IPS-NIHi11 (cell line): ENCODE data around the gene DMAC1.

Experiments
- DNase-seq: peaks from one replicate; pipeline ENCODE4 v3.0.0; 2012; ENCODE audit warnings: mixed read lengths, low spot score

The DMAC1 gene

GRCh38 chr9:7799234-7799943 lies at the start of gene DMAC1:
TSS of gene DMAC1 (minus strand) at chr9:7799778. CDS start at chr9:7799734, 44 bp downstream.
- DNase-seq = peak; percentile 84

- no peak for DNase-seq
Measured at GRCh38 chr9:7849362-7849761, 49.8 kb upstream of the DMAC1 start.

DNA sequence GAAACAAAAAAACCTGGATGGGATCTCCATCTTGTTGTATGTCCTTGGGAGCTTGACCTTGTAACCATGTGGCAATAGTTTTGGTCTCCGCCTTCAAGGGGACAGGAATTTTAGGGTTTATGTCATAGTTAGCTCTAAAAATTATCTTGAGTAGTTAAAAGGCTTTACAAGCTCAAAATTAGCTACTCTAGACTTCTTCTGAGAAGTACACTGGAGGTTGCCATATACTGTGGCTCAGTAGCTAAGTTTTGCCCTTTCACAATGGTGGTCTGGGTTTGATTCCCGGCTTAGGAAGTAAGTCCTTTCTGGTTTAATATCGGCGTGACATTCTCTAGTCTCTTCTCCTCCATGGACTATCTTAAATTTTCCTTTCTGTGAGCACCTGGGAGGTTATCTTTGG lies 48.9 kb upstream of the DMAC1 start:
- no peak for DNase-seq

- peak; percentile 45 for DNase-seq
Measured at GRCh38 chr9:7844242-7844641, 44.7 kb upstream of the DMAC1 start.

- no peak for DNase-seq
Measured at GRCh38 chr9:7841831-7842230, 42.3 kb upstream of the DMAC1 start.

DNA sequence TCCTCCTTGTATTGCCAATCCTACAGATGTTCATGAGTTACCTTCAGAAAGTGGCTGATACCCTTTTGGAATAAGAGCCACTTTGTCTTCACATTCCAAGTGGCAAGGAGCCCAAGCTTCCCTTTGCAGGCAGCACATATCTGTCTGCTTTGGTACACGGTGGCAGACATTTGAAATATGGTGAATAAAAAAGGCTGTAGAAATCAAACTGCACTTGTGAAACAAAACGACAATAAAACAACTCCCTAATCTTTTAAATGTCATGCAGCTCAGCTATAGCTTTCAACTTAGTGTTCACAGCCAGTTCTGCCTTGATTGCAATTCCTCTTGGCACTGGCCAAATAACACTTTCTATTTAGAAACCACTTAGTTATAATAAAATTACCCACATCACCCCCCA lies 35.0 kb upstream of the DMAC1 start:
- no peak for DNase-seq

GRCh38 chr9:7828334-7828733 lies 28.8 kb upstream of the DMAC1 start:
- no peak for DNase-seq

DNA sequence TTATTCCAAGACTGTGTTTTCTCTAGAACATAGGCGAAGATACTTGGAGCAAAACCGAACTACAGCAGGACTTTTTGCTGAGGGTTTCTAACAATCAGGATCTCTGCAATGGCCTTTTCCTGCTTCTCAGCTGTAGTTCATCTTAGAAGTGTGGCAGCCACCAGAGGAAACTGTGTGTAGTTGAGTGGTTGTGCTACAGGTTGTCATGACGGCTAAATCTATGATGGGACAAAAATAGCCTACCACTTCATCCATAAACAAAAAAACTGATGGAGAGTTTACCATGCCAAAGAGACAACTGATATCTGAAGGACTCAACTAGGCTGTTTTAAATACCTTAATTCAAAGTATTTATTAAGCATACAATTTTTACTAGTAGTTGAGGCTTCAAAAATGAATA lies 28.2 kb upstream of the DMAC1 start:
- no peak for DNase-seq

DNA sequence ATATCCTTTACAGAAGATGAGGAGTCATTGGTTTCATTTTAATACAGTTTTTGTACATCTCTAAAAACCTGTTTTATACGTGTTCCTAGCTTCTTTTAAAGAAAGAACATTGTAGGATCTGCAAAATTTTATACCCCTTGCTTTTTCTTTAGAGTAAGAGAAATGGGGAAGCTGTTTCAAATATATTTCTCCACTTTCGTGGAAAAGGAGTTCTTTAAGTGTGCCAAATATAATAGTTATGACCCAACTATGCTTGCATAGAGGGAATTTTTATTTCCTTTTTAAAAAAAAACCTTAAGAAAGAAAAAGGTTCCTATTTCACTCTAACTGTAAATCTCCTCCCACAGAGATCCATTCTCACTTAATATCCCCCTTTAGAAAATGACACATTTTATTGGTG lies 27.5 kb upstream of the DMAC1 start:
- DNase-seq = no peak

DNA sequence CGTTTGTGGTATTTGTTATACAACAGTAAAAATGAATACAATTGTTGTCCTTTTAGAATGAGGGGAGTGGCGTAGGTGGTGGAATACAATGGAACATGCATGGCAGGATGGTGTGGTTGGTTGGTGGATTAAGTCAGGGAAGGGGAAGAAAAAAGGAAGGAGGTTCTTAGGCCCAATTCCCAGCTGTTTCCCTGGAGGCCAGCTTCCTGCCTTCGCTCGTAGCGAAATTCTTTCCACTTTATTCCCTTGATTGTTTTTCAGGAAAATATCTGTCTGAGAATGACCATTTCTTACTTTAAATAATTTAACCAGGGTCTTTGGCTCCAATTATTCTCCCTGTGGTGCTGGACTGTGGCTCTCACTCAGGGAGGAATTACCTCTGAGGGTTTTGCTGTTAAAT lies 24.1 kb upstream of the DMAC1 start:
- no peak for DNase-seq

- DNase-seq = no peak
Measured at GRCh38 chr9:7819984-7820383, 20.4 kb upstream of the DMAC1 start.

GRCh38 chr9:7816021-7816420 lies 16.4 kb upstream of the DMAC1 start:
- no peak for DNase-seq

GRCh38 chr9:7813030-7813429 lies 13.5 kb upstream of the DMAC1 start:
- DNase-seq = no peak

GRCh38 chr9:7811677-7812076 lies 12.1 kb upstream of the DMAC1 start:
- DNase-seq = no peak

DNA sequence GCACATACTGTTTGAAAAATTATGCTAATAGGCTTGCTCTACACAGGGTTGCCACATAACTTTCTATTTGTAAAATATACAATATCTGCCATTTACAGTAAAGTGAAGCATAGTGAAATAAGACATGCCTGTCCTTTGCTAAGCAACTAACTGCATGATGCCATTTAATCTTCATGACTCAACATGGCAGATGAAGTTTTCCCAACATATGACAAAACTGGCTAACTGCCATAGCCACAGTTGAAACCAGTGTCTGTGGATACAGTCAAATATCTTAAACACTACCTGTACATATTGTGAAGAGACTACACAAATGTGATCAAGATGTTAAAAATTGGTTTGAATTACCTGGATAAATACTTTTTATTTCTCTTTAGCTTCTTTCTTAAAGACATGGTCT lies 3.1 kb upstream of the DMAC1 start:
- DNase-seq = no peak

GRCh38 chr9:7799944-7800285 lies 337 bp upstream of the DMAC1 start:
- no peak for DNase-seq

GRCh38 chr9:7794196-7794595 lies 5.4 kb downstream of the DMAC1 start:
- DNase-seq = no peak

- no peak for DNase-seq
Measured at GRCh38 chr9:7791394-7791793, 8.2 kb downstream of the DMAC1 start.

- no peak for DNase-seq
Measured at GRCh38 chr9:7790819-7791182, 8.8 kb downstream of the DMAC1 start.

DNA sequence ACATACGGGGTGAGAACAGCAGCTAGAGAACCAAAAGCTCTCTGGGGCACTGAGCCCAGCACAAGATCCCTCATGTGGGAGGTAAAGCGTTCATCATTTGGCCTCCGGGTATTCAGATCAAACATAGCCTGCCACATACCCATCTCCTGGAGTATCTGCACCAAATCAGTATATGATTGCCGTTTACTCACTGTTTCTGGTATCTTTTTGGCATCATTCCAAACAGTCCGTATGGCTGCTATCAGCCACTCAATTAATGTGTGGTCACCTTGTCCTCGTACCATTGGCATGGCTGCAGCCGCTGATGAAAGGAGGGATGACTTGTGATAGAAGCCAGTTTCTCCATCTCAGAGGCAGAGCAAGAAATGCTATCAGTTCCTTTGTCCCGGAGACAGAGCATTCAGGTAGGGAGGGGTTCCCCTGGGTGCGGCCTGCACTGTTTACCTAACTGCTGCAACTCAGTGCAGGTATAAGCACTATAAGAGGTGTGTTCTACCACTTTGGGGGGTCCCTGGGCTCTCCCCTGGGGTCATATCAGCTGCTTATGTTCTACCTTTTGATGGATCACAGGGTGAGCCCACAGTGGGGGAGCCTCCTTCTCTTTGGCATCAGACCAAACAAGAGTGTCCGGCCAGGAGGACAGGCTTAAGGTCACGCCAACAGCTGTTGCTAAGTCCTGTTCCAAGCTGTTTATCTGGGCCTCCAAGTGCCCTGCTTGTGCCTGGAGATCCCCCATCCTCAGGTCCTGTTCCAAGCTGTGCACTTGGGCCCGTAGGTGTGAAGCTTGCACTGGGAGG lies 9.4 kb downstream of the DMAC1 start:
- no peak for DNase-seq

DNA sequence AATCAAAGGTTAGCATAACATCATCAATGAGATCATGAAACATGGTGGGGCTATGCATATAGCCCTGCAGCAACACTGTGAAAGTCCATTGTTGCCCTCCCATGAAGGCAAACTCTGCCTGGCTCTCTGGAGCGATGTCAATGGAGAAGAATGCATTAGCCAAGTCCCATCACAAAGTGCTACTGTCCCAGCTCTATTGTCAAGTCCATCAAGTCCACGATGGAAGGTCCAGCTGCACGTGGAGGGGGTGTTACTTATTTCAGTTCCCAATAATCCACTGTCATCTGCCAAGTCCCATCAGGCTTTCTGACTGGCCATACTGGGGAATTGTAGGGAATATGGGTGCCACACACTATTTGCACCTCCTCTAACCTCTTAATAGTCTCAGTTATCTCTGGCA lies 10.8 kb downstream of the DMAC1 start:
- DNase-seq = no peak

DNA sequence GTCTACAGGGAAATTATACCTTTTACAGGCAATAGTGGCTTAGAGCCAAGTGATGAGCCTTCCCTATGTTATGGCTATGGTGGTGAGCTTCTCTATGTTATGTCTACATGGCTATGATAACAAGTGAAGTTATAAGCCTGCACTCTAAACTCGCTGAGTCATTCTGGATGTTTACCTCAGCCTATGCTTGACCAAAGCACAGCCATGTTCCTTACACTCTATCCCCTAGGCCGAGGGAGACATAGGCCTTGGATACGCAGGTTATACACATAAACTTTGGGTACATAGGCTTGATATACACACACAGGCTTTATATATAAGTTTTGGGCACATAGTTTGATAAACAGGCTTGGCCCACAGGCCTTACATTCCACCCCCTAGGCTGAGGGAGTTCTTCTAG lies 13.8 kb downstream of the DMAC1 start:
- DNase-seq = no peak

DNA sequence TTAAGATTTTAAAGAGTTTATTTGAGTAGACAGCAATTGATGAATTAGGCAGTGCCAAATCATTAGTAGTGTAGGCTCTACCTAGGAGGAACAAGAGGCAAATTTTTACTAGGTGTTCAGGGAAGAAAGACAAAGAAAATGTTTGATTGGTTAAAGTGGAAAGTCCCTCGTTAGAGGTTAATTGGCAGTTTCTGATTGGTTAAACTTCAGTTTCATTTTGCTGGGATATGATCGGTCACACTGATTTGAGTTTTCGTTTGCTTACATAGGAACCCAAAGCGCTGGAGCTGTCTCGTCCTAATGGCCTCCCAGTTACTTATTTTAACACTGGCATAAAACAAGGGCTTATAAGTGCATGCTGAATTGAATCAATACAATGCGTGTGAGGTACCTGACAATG lies 15.1 kb downstream of the DMAC1 start:
- DNase-seq = no peak

- DNase-seq = no peak
Measured at GRCh38 chr9:7783635-7784063, 15.9 kb downstream of the DMAC1 start.
